Measurements from ENCODE around the gene STRN4.
A peak's percentile ranks its signal among the peaks of the same experiment; 100 is the strongest.

STRN4 gene

DNA sequence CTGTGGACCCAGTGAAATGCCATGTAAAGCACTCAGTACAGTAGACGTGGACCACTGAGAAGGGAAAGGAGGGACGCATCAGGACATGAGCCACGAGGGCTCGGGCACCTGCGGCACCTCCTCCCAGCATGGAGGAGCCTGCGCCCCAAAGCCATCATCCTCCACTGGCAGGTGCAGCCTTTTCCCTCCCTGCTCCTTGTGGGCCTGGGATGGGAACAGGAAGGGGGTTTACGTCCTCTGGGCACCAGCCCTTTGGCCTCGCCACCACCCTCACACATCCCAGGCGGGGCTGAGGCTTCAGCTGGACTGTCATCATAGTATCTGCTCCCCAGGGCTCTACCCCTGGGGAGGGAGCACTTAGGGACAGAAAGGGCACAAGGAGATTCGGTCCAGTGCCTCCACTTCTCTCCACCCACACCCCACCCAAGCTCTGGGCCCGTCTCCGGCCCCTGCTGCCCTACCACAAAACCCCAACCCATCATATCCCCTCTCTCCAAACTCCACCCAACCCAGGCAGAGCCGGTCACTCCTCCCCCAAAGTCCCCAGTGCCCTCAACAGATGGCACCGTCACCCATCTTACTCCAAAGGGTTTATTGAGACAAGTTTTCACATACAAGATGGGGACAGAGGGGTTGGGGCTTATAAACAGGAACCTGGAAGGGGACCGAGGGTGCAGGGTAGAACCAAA lies 27.2 kb downstream of the STRN4 start:
- H3K4me3 ChIP-seq (ENCODE audit: low read depth, low read length): no peak overlapping the region
- TF ChIP-seq, protein P1, sequence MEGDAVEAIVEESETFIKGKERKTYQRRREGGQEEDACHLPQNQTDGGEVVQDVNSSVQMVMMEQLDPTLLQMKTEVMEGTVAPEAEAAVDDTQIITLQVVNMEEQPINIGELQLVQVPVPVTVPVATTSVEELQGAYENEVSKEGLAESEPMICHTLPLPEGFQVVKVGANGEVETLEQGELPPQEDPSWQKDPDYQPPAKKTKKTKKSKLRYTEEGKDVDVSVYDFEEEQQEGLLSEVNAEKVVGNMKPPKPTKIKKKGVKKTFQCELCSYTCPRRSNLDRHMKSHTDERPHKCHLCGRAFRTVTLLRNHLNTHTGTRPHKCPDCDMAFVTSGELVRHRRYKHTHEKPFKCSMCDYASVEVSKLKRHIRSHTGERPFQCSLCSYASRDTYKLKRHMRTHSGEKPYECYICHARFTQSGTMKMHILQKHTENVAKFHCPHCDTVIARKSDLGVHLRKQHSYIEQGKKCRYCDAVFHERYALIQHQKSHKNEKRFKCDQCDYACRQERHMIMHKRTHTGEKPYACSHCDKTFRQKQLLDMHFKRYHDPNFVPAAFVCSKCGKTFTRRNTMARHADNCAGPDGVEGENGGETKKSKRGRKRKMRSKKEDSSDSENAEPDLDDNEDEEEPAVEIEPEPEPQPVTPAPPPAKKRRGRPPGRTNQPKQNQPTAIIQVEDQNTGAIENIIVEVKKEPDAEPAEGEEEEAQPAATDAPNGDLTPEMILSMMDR (IDR thresholded peaks at IDR 0.05; ENCODE audit: borderline replicate concordance, insufficient read depth, low read depth, low read length): no peak

DNA sequence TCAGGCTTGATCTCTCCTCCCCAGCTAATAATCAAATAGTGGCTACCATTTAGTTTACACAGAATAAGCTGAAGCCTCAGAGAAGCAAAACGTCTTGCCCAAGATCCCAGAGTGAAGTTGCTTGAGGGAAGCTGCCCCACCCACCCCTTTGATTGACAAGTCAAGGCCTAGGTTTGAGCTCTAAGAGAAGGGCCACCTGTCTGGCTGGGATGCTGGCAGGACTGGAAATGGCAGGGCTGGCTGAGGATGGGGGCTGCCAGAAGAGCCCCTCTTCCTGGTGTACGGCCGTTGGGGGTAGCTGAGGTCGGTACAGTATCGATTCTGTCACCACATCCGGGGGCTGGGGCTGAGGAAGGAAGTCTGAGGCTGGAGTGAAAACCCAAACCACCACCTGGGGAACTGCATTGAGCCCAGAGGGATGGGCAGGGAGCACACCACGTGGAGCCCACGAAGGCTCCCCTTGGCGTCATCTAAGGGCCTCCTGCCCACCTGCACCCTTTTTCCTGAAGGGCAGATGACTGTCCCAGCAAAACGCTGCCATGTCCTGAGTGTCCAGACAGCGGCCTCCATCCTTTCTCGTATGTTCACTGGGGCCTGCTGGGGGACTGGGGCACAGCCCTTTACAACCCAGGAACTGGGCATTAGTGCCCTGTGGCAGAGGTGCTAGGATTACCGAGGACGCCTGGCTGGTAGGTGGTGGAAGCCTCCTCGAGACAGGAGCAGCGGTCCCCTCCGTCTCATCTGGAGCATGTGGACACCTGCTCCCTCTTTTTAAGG lies 27.9 kb downstream of the STRN4 start:
- peak overlapping the region; percentile 71 for H3K4me3 ChIP-seq (ENCODE audit: low read depth, low read length)

DNA sequence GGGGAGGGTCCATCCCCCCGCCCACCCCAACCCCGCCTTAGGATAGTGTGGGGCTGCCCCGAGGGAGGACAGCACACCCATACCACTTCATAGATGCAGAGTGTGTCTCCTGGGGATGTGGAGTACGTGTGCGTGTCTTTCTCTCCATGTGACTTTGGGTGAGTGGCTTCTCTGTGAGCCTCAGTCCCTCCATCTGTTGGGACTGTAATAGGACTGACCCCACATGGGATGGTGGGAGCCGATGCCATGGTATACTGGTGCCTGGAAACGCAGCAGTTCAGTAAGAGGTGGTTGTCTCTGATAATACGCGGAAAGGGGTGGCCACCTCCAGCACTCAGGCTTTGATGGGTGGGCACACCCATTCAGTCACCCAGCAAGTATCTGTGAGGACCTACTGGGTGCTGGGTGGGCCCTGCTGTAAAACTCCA lies 28.5 kb downstream of the STRN4 start:
- TF ChIP-seq, protein P1 (IDR thresholded peaks at IDR 0.05; ENCODE audit: borderline replicate concordance, insufficient read depth, low read depth, low read length): no peak

More for the DNA sequence above, 27.9 kb downstream of the STRN4 start:
- TF ChIP-seq, protein P1 (IDR thresholded peaks at IDR 0.05; ENCODE audit: borderline replicate concordance, insufficient read depth, low read depth, low read length): no peak

DNA sequence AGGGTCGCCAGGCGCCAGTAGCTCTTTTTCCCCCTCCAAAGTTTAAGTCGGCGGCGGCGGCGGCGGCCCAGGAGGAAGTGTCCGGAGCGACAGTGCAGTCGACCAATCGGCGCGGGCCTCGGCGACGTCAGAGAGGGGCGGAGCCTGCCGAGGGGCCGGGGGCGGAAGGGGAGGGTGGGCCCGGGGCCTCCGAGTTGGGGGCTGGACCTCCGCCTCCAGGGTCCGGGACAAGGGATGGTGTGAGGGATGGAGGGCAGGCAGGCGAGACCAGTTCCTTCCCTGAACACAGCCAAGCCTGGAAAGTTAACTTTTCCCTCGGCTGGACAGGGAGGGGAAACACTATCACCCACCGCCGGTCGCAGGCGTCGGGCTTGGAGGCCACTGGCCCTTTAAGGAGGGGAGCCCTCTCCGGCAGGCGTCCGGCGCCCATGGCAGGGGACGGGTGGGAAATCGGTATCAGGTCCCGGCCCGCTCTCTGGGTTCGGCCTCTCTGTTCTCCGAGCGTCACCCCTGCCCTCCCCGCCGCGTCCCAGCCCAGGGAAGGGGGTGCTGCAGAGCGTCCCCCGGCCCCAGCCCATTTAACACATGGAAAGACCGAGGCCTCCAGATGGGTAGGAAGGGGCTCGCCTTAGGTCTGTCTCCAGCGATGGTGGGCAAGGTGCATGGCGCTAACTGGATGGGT lies 29.1 kb downstream of the STRN4 start, which contains the start of gene PRKD2:
PRKD2 (minus strand) TSS at position 81 of the 682 bp plus-strand sequence. CDS start 744 bp downstream, outside the sequence.
- H3K4me3 ChIP-seq (ENCODE audit: low read depth, low read length): peak within 1 kb of the TSS; percentile 71
- TF ChIP-seq, protein P1 (IDR thresholded peaks at IDR 0.05; ENCODE audit: borderline replicate concordance, insufficient read depth, low read depth, low read length): no peak

More for the DNA sequence above, 28.5 kb downstream of the STRN4 start:
- H3K4me3 ChIP-seq (ENCODE audit: low read depth, low read length): peak overlapping the region; percentile 71

DNA sequence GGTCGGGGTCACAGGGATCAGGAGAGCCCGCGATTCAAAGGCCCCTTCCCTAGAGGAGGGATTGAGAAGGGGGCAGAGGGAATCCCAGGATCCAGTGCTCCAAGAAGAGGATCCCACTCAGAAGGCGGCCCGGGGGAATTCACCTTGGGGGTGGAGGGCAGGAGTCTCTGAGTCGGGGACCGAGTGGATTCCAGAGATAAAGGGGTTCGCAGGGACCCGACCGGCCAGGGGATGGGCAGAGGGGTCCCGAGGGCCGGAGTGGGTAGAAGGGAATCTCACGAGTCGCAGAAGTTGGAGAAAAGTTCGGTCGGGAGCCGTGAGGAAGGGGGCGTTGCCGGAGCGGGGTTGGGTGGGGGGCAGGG lies 29.6 kb downstream of the STRN4 start:
- TF ChIP-seq, protein P1 (IDR thresholded peaks at IDR 0.05; ENCODE audit: borderline replicate concordance, insufficient read depth, low read depth, low read length): no peak
- H3K4me3 ChIP-seq (ENCODE audit: low read depth, low read length): peak overlapping the region; percentile 71

DNA sequence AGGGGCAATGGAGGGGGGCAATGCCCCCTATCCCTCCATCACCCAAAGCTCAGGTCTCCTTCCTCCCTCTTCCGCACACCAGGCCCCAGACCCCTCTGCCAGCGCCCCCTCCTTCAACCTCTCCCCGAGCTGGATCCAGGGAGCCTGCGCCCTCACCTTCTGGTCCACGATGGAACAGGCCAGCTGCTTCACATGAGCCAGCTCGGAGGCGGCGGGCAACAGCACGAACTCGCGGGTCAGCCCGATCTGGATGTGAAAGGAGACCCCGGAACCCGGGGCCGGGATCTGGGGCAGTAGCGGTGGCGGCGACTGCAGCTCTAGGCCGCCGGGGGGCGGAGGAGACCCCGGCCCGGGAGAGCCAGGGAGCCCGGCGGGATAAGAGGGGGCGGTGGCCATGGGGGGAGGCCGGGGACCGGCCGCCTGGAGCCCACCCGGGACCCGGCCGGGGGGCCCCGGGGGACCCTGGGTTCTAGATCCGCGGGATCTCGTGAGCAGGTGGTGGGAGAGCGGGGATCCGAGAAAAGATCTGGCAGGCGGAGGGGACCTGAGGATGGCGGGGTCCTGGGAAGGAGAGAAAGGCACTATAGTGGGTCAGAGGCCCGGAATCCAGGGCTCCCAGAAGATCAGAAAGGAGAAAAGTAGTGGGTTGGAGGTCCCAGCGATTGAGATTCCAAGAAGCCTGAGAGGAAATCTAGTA lies 30.1 kb downstream of the STRN4 start:
- peak overlapping the region; percentile 71 for H3K4me3 ChIP-seq (ENCODE audit: low read depth, low read length)
- TF ChIP-seq, protein P1 (IDR thresholded peaks at IDR 0.05; ENCODE audit: borderline replicate concordance, insufficient read depth, low read depth, low read length): no peak
